SK-N-SH (cell line): ENCODE measurements around the gene PPP1R9B. TPM values are rescaled to one million over a fixed set of nuclear protein-coding genes. Genes with fewer than 3 reads are reported as not detected.

Experiments used
- CTCF ChIA-PET: fragments of 300-600, 350-600 bp; formaldehyde crosslinking; extraction: SDS; loops from one replicate; lab custom pipeline; 2021; lab: Yijun Ruan, JAX
- POLR2A ChIA-PET: fragments of 350-600 bp; sonication (Branson Sonifier 250); formaldehyde crosslinking; extraction: SDS; loops from one replicate; lab custom pipeline; 2020; ENCODE audit warnings: antibody characterized with exemption, inconsistent platforms; lab: Yijun Ruan, JAX
- DNase-seq: peaks from one replicate; pipeline ENCODE4 v3.0.0; 2012
- H2AFZ ChIP-seq: fragments of 200-600 bp; sonication (generic); 2 replicates; pipeline ENCODE4 v1.8.1; 2016; ENCODE audit warnings: antibody characterized with exemption, mild to moderate bottlenecking, low read depth
- H3F3A ChIP-seq: fragments of 200-600 bp; sonication (generic); replicated peaks from 2 replicates; pipeline ENCODE3; 2016; ENCODE audit warnings: antibody characterized with exemption, mild to moderate bottlenecking; ENCODE audit not compliant: insufficient read depth
- H3K27ac ChIP-seq, 2 experiments: fragments of 200-500 bp in 1 of 2; fragments of 200-600 bp in 1 of 2; sonication (Bioruptor generic) in 1 of 2; sonication (generic), shearing (Covaris generic) in 1 of 2; 2 replicates each; pipeline versions ENCODE4 v1.5.1 to v1.6.1; 2014 to 2016; ENCODE audit warnings: low read depth in 2 of 2, inconsistent platforms in 1 of 2, low read length in 1 of 2, mild to moderate bottlenecking in 1 of 2, mixed read lengths in 1 of 2
- H3K27me3 ChIP-seq: fragments of 200-600 bp; sonication (generic), shearing (Covaris generic); 2 replicates; pipeline ENCODE4 v1.6.1; 2016; ENCODE audit warnings: mixed run types; ENCODE audit not compliant: insufficient read depth
- H3K36me3 ChIP-seq, 2 experiments: fragments of 200-500 bp in 1 of 2; fragments of 200-600 bp in 1 of 2; sonication (Bioruptor generic) in 1 of 2; sonication (generic) in 1 of 2; replicated peaks in 1 of 2; 2 replicates each; pipeline versions ENCODE3 to v1.5.1; 2014 to 2016; ENCODE audit warnings: low read length in 1 of 2, mild to moderate bottlenecking in 1 of 2; ENCODE audit not compliant: insufficient read depth in 2 of 2, control insufficient read depth in 1 of 2
- H3K4me1 ChIP-seq, 2 experiments: fragments of 200-500 bp in 1 of 2; fragments of 200-600 bp in 1 of 2; sonication (Bioruptor generic) in 1 of 2; sonication (generic), shearing (Covaris generic) in 1 of 2; 2 replicates each; pipeline versions ENCODE4 v1.5.1 to v1.6.1; 2014 to 2016; ENCODE audit warnings: low read depth in 1 of 2, low read length in 1 of 2, mixed run types in 1 of 2; ENCODE audit not compliant: insufficient read depth in 2 of 2, control insufficient read depth in 1 of 2
- H3K4me2 ChIP-seq: fragments of 200-600 bp; sonication (generic), shearing (Covaris generic); 2 replicates; pipeline ENCODE4 v1.6.1; 2017; ENCODE audit warnings: mixed run types
- H3K4me3 ChIP-seq, 2 experiments: fragments of 200-500 bp in 1 of 2; fragments of 200-600 bp in 1 of 2; sonication (Bioruptor generic) in 1 of 2; sonication (generic), shearing (Covaris generic) in 1 of 2; 2 replicates each; pipeline versions ENCODE4 v1.5.1 to v1.8.1; 2014 to 2016; ENCODE audit warnings: low read depth in 2 of 2, inconsistent platforms in 1 of 2, low read length in 1 of 2, mild to moderate bottlenecking in 1 of 2, mixed read lengths in 1 of 2, moderate library complexity in 1 of 2
- H3K79me2 ChIP-seq: fragments of 200-600 bp; sonication (generic); 2 replicates; pipeline ENCODE4 v1.8.1; 2017; ENCODE audit warnings: mild to moderate bottlenecking; ENCODE audit not compliant: insufficient read depth
- H3K9ac ChIP-seq: fragments of 200-600 bp; sonication (generic); 2 replicates; pipeline ENCODE4 v1.6.1; 2017; ENCODE audit warnings: mixed run types
- H3K9me2 ChIP-seq: fragments of 200-600 bp; sonication (generic); 2 replicates; pipeline ENCODE4 v1.6.1; 2017; ENCODE audit warnings: mixed run types
- H3K9me3 ChIP-seq: fragments of 200-600 bp; sonication (generic); 2 replicates; pipeline ENCODE4 v1.6.1; 2017; ENCODE audit warnings: mixed run types, mild to moderate bottlenecking, moderate library complexity
- H4K20me1 ChIP-seq: fragments of 200-600 bp; sonication (generic); 2 replicates; pipeline ENCODE4 v1.6.1; 2017; ENCODE audit warnings: mild to moderate bottlenecking, mixed run types; ENCODE audit not compliant: insufficient read depth
- CHD2 ChIP-seq: fragments of 150-350 bp; IDR thresholded peaks from 2 replicates; pipeline ENCODE4 v1.6.1; 2018; ENCODE audit warnings: low read length; ENCODE audit not compliant: partially characterized antibody
- CTCF ChIP-seq: fragments of 200-600 bp; sonication (generic); IDR thresholded peaks from 2 replicates; pipeline ENCODE4 v1.6.1; 2017; ENCODE audit warnings: antibody characterized with exemption, mild to moderate bottlenecking, moderate library complexity
- EZH2phosphoT487 ChIP-seq: fragments of 200-600 bp; sonication (generic); IDR thresholded peaks from 2 replicates; pipeline ENCODE4 v1.6.1; 2017; ENCODE audit warnings: low read depth, mixed run types, mild to moderate bottlenecking, antibody characterized with exemption, moderate library complexity, borderline replicate concordance
- FOSL2 ChIP-seq: IDR thresholded peaks from 2 replicates; pipeline ENCODE4 v1.4.0; 2012; ENCODE audit warnings: low read depth, mild to moderate bottlenecking, moderate library complexity, borderline replicate concordance
- GABPA ChIP-seq: IDR thresholded peaks from 2 replicates; pipeline ENCODE4 v1.4.0; 2012; ENCODE audit warnings: low read depth, mild to moderate bottlenecking
- GATA2 ChIP-seq: sonication (generic); formaldehyde crosslinking; IDR thresholded peaks from 2 replicates; pipeline ENCODE4 v1.5.0; 2020; ENCODE audit warnings: mild to moderate bottlenecking, missing genetic modification reagents
- IRF3 ChIP-seq: fragments of 150-350 bp; IDR thresholded peaks from 2 replicates; pipeline ENCODE4 v1.6.1; 2016; ENCODE audit warnings: mild to moderate bottlenecking, low read depth, low read length
- JUND ChIP-seq: IDR thresholded peaks from 2 replicates; pipeline ENCODE4 v1.4.0; 2012
- POLR2AphosphoS5 ChIP-seq: IDR thresholded peaks from 2 replicates; pipeline ENCODE4 v1.6.1; 2012; ENCODE audit warnings: low read depth, low read length
- SMC3 ChIP-seq: IDR thresholded peaks from 2 replicates; pipeline ENCODE4 v1.6.1; 2012; ENCODE audit warnings: low read depth, low read length, improper control_type of control experiment
- USF1 ChIP-seq: IDR thresholded peaks from 2 replicates; pipeline ENCODE4 v1.4.0; 2012; ENCODE audit warnings: low read depth, borderline replicate concordance
- USF2 ChIP-seq: fragments of 150-350 bp; IDR thresholded peaks from 2 replicates; pipeline ENCODE4 v1.6.1; 2017; ENCODE audit warnings: antibody characterized with exemption, low read length, low read depth, borderline replicate concordance
- ZBTB33 ChIP-seq: IDR thresholded peaks from 2 replicates; pipeline ENCODE4 v1.4.0; 2012; ENCODE audit warnings: low read depth, borderline replicate concordance
- WGBS: methylation state at CpG from one replicate; pipeline ENCODE4 v1.1.6; 2017; ENCODE audit warnings: low lambda C conversion rate; 5-methylcytosine and 5-hydroxymethylcytosine counted together
- polyA plus RNA-seq, 3 experiments: library from polyadenylated mRNA; depleted of rRNA; stranded (reverse); fragments of >200 nt; gene quantifications; 2 replicates each; pipeline ENCODE4 v1.2.3, GENCODE V29; 2012

PPP1R9B gene
- polyA plus RNA-seq, 1 of the 3 experiments (the other 2 are of a cell fraction) = 35.2 TPM

GRCh38 chr17:50111673-50112655, 38.5 kb downstream of the PPP1R9B start (continued):
- TF ChIP-seq CTCF (no peak), JUND (no peak), ZBTB33 (no peak), EZH2phosphoT487 (no peak), IRF3 (no peak), POLR2AphosphoS5 (peak; percentile 3; the same call in 1 of the 2 replicates)
- TF ChIP-seq, all 33 proteins: peak for 6

- peaks cover 0 to 24% of the 10 kb centered on the region in 2 experiments; a peak in 1 of 4 replicates for H3K4me1 ChIP-seq
- H4K20me1 ChIP-seq = no peaks in the 10 kb centered on the region
- H3K27me3 ChIP-seq = no peaks in the 10 kb centered on the region
- ChIA-PET CTCF (interaction anchor here (1.0 to 16.3 kb wide), 17 partner anchors 13 to 186 kb away, joined by 3 to 297 read pairs (median 8); partner anchors contain the start of genes COL1A1, ITGA3, PDK2 and PPP1R9B), POLR2A (interaction anchor here (0.9 to 3.3 kb wide), 4 partner anchors 12 to 51 kb away, joined by 3 to 13 read pairs (median 8); partner anchors contain the start of gene SAMD14)
- no peak overlapping the region for H3K4me2 ChIP-seq
- no peaks in the 10 kb centered on the region for H3K9me2 ChIP-seq
- TF ChIP-seq USF2 (no peak), USF1 (no peak), FOSL2 (no peak), CTCF (no peak), CHD2 (no peak), SMC3 (no peak), IRF3 (no peak), GABPA (no peak), POLR2AphosphoS5 (no peak), GATA2 (CRISPR knock-in tag) (no peak)
- 91% methylated on average over 19 of the region's 19 CpGs for WGBS
- H3K36me3 ChIP-seq = peaks cover 5 to 26% of the 10 kb centered on the region in 2 experiments
- DNase-seq = peak; percentile 69
- H2AFZ ChIP-seq = no peak overlapping the region
- H3K9me3 ChIP-seq = no peaks in the 10 kb centered on the region
- no peak overlapping the region for H3K4me3 ChIP-seq
- H3K27ac ChIP-seq = peak overlapping the region in 1 of 2 experiments; percentile 62; a peak in 2 of 4 replicates
- peaks cover 5% of the 10 kb centered on the region for H3F3A ChIP-seq
- H3K9ac ChIP-seq = no peak overlapping the region
- H3K79me2 ChIP-seq = no peaks in the 10 kb centered on the region
These were observed 39.7 kb downstream of the PPP1R9B start for GRCh38 chr17:50110591-50111349.
